ENCODE measurements around the gene HEG1.

Gene HEG1

DNA sequence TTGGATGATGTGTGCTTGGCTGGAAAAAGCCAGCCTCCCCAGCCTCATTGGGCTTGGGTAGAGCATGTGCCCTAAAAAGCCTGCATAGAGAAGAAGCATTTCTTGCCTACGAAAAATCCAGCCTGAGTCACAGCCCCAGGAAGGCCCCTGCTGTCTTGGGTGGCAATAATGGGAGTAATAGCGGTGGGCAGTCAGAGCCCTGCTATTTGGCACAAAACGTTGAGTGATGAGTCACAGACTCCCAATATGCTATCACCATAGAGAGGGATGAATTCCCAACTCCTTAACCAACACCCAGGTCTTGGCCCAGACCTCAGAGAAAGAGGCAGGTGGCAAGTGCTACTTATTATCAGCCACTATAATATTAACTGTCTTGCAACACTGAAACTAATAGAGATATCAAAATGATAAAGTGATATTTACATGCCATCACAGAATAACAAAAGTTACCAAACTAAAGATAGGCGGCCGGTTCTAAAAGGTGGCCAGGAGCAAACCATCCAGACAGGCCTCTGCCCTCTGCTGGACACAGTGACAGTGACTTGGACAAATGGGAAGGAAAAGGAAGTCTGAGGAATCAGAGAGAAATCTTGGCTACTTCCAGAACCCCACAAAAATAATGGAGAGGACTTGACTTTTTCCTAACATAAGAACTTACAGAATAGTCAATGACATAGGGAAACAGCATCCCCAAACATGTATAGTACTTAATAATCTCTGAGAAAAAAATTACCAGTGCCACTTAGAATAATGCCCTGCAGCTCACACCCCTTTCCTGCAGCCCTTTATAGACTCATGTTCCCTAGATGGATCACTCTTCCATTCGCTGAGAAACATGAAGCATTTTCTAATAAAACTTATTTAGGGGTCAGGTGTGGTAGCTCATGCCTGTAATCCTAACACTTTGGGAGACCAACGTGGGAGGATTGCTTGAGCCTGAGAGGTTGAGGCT, 69.3 kb downstream of the HEG1 start:
- no peak for TF ChIP-seq MAX (IDR thresholded peaks at IDR 0.05; ENCODE audit: low read depth, low read length)
- TF ChIP-seq POLR2A (IDR thresholded peaks at IDR 0.05; ENCODE audit: extremely low read depth, insufficient read length): no peak
- peak; percentile 29 for TF ChIP-seq CTCF (IDR thresholded peaks at IDR 0.05; ENCODE audit: low read depth, low read length)
- no peak overlapping the region for H3K4me3 ChIP-seq (ENCODE audit: low read depth, low read length)
- no peak for DNase-seq (ENCODE audit: low read depth)

DNA sequence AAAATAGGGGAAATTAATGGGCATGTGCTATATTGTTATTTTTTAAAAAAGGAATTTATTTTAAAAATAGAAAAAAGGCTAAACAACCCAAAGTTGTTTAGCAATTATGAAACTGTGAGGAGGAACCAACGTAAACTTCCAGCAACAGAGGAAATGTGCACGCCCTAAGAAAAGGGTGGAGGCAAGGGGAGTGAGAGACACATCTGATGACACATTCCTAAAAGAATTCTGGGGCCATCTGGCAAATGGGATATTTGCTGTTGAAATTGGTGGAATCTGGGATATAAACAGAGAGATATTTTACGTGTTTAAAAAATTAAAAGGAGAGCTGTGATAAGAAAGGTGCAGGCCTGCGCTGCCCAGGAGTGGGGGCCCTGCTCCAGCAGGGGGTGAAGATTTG, 70.4 kb downstream of the HEG1 start:
- TF ChIP-seq MYC (IDR thresholded peaks at IDR 0.05; ENCODE audit: low read depth, low read length) (no peak), MAX (IDR thresholded peaks at IDR 0.05; ENCODE audit: low read depth, low read length) (no peak), CTCF (IDR thresholded peaks at IDR 0.05; ENCODE audit: low read depth, low read length) (no peak), POLR2A (IDR thresholded peaks at IDR 0.05; ENCODE audit: extremely low read depth, insufficient read length) (no peak)
- H3K4me3 ChIP-seq (ENCODE audit: low read depth, low read length): no peak overlapping the region
- no peak for DNase-seq (ENCODE audit: low read depth)

- no peak overlapping the region for H3K4me3 ChIP-seq (ENCODE audit: low read depth, low read length)
- DNase-seq (ENCODE audit: low read depth): no peak
- TF ChIP-seq CTCF (IDR thresholded peaks at IDR 0.05; ENCODE audit: low read depth, low read length) (no peak), MAX (IDR thresholded peaks at IDR 0.05; ENCODE audit: low read depth, low read length) (no peak), POLR2A (IDR thresholded peaks at IDR 0.05; ENCODE audit: extremely low read depth, insufficient read length) (no peak), MYC (IDR thresholded peaks at IDR 0.05; ENCODE audit: low read depth, low read length) (no peak)
Measured at GRCh38 chr3:124984754-124985153, 71.0 kb downstream of the HEG1 start.

- DNase-seq (ENCODE audit: low read depth): no peak
- TF ChIP-seq MYC (IDR thresholded peaks at IDR 0.05; ENCODE audit: low read depth, low read length) (no peak), MAX (IDR thresholded peaks at IDR 0.05; ENCODE audit: low read depth, low read length) (no peak), CTCF (IDR thresholded peaks at IDR 0.05; ENCODE audit: low read depth, low read length) (no peak), POLR2A (IDR thresholded peaks at IDR 0.05; ENCODE audit: extremely low read depth, insufficient read length) (no peak)
- no peak overlapping the region for H3K4me3 ChIP-seq (ENCODE audit: low read depth, low read length)
Measured at GRCh38 chr3:124982855-124983254, 72.9 kb downstream of the HEG1 start.

DNA sequence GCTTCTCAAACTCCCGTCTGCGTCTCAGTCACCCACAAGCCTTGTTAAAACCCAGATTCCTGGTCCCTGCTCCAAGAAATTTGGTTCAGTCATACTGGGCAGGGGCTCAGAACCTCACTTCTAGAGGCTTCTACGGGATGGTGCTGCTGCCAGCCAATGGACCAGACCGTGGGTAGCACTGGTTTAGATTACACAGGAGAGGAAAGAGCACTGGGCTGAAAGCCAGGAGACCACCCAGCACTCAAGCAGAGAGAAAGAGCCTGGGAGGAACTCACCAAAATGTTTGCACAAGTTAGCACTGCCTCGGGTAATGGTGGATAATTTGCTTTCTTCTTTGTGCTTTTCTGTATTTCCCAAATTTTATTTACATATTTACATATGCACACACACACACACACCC, 74.3 kb downstream of the HEG1 start:
- DNase-seq (ENCODE audit: low read depth): no peak
- TF ChIP-seq CTCF (IDR thresholded peaks at IDR 0.05; ENCODE audit: low read depth, low read length): no peak
- H3K4me3 ChIP-seq (ENCODE audit: low read depth, low read length): no peak overlapping the region

Data from NB4 (cell line).